Heart right ventricle (tissue), 16 donors: ENCODE results near the gene EZH1. TPM values are rescaled to one million over a fixed set of nuclear protein-coding genes. Genes with fewer than 3 reads are reported as not detected.

Source experiments
- ATAC-seq, 8 donors: fragments of 200-7000 bp; cut with Tn5 transposase; one replicate each; pipeline ENCODE4 v1.9.1; 2020; ENCODE audit warnings: mild to moderate bottlenecking in 8 of 8, moderate library complexity in 8 of 8, moderate number of reproducible peaks in 1 of 8
- DNase-seq, 2 donors: peaks; one replicate each; pipeline ENCODE4 v3.0.0-alpha.2; 2020
- H3K27ac ChIP-seq, 10 donors: fragments of 200-600 bp; sonication (generic) in 2 of 10; one replicate each; pipeline versions ENCODE4 v1.5.0 to v1.8.0; 2020 to 2022; ENCODE audit warnings: mild to moderate bottlenecking in 3 of 10
- H3K27me3 ChIP-seq, 7 donors: fragments of 200-600 bp; one replicate each; pipeline ENCODE4 v1.8.0; 2021 to 2022; ENCODE audit warnings: mild to moderate bottlenecking in 2 of 7
- H3K36me3 ChIP-seq, 9 donors: fragments of 200-600 bp; sonication (generic) in 1 of 9; one replicate each; pipeline versions ENCODE4 v1.5.0 to v1.8.0; 2020 to 2022; ENCODE audit warnings: mild to moderate bottlenecking in 2 of 9
- H3K4me1 ChIP-seq, 9 donors: fragments of 200-600 bp; sonication (generic) in 1 of 9; one replicate each; pipeline versions ENCODE4 v1.5.0 to v1.8.0; 2020 to 2022; ENCODE audit warnings: mild to moderate bottlenecking in 4 of 9
- H3K4me3 ChIP-seq, 10 donors: fragments of 200-600 bp; sonication (generic) in 2 of 10; one replicate each; pipeline versions ENCODE4 v1.5.0 to v1.8.0; 2020 to 2022; ENCODE audit warnings: mild to moderate bottlenecking in 7 of 10, moderate library complexity in 2 of 10
- H3K9me3 ChIP-seq, 11 donors: fragments of 200-600 bp in 10 of 11; sonication (generic) in 2 of 11; one replicate each; pipeline versions ENCODE4 v1.5.0 to v1.8.0; 2013 to 2022; ENCODE audit warnings: mild to moderate bottlenecking in 2 of 11, control low read depth in 1 of 11, moderate library complexity in 1 of 11
- WGBS, 2 donors: extraction: QIAGEN DNeasy Blood & Tissue Kit; methylation state at CpG; one replicate each; pipeline ENCODE4 v1.1.7; 2013; ENCODE audit warnings: inconsistent platforms in 1 of 2; 5-methylcytosine and 5-hydroxymethylcytosine counted together
- intact Hi-C, 10 donors: fragments of 100-400 bp; cut with DNase I; formaldehyde crosslinking; loops; one replicate each; pipeline versions ENCODE4 v1.11.1 to v1.14.2; 2022
- polyA plus RNA-seq, 2 donors: library from polyadenylated mRNA; stranded (reverse); fragments of 200-250 nt; gene quantifications; one replicate each; pipeline ENCODE4 v1.2.3, GENCODE V29; 2013
- total RNA-seq, 10 donors: library from RNA; stranded (reverse); fragmentation: NEBNext Ultra II Directional in 3 of 10; extraction: Animal tissue kit (Norgen Biotek cat#: 25700) in 3 of 10; gene quantifications; one replicate each; pipeline versions ENCODE4 v1.2.1 to v1.2.4, GENCODE V29; 2021 to 2023
- TF ChIP-seq, protein P1 (sequence below), 9 donors: fragments of 200-600 bp; sonication (generic) in 2 of 9; IDR thresholded peaks; one replicate each; pipeline versions ENCODE4 v1.5.0 to v1.8.0; 2021 to 2022; ENCODE audit warnings: antibody characterized with exemption in 9 of 9, mild to moderate bottlenecking in 5 of 9, moderate library complexity in 1 of 9
- donor health status: Arrhythmogenic right ventricular cardiomyopathy.
- donor health status: ischemic (EF 13 %, LVEDD 7.1; RV severe dilation, severe dysfunction).
- donor health status: healthy with polysubstance abuse.
- donor health status: DM: no; HTN: yes; CAD: no.
- donor health status: DM: no; HTN: no; CAD: no.
- donor health status: ischemic (EF 25% LVEDD 6.9; RV normal size, moderate dysfunction).
- donor health status: ischemic (EF 25% LVEDD 5.7; RV mildly dilated, moderate dysfunction).
- donor health status: healthy.
- donor health status: DM: yes; HTN: yes; CAD: no.
- donor health status: Ischemic cardiomyopathy.
- donor health status: ischemic (EF 35%, LVEDD 5.7; RV mildly dilated, moderate dysfunction).
- donor health status: nonischemic (EF 11% LVEDD 7.7; RV severe dilation, severe dysfunction).
- donor health status: DM: yes; HTN: yes; CAD: no.
- donor health status: PGD.
- donor health status: ischemic (EF 29% LVEDD 5.4; RV normal size, mild dysfunction).
- donor health status: nonischemic (EF 23%, LVEDD 6.1; RV moderate dilation, normal function).

Gene EZH1
- total and polyA plus RNA-seq, 12 donors: 16.0 to 50.5 (median 45.9) TPM

DNA sequence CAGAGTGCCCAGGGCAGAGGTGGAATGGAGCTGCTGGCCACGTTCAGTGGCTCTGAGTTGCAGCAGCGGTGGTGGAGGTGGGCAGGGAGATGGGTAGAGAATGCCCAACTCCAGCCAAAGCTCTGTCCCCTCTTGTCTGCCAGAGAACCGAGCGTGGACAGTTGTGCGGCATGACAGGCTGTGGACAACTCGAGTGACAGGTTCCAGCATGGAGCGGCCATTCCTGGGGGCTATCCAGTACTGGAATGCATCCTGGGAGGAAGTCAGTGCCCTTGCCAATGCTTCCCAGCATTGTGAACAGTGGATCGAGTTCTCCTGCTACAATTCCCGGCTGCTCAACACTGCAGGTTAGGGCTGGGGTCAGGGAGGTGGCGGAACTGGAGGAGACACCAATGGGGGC lies 54.2 kb downstream of the EZH1 start:
- TF ChIP-seq, protein P1, sequence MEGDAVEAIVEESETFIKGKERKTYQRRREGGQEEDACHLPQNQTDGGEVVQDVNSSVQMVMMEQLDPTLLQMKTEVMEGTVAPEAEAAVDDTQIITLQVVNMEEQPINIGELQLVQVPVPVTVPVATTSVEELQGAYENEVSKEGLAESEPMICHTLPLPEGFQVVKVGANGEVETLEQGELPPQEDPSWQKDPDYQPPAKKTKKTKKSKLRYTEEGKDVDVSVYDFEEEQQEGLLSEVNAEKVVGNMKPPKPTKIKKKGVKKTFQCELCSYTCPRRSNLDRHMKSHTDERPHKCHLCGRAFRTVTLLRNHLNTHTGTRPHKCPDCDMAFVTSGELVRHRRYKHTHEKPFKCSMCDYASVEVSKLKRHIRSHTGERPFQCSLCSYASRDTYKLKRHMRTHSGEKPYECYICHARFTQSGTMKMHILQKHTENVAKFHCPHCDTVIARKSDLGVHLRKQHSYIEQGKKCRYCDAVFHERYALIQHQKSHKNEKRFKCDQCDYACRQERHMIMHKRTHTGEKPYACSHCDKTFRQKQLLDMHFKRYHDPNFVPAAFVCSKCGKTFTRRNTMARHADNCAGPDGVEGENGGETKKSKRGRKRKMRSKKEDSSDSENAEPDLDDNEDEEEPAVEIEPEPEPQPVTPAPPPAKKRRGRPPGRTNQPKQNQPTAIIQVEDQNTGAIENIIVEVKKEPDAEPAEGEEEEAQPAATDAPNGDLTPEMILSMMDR (IDR thresholded peaks at IDR 0.05): no peak
- Histone ChIP-seq H3K4me1 (peaks cover 0 to 11% (median 0%) of the 10 kb centered on the region in 9 donors), H3K4me3 (no peak overlapping the region), H3K36me3 (peaks cover 0 to 100% (median 18%) of the 10 kb centered on the region in 9 donors), H3K27ac (peak overlapping the region in 3 of 10 donors; percentile 31 to 69 (median 44)), H3K9me3 (no peaks in the 10 kb centered on the region), H3K27me3 (no peaks in the 10 kb centered on the region)
- peak; percentile 18 to 84 (median 56) for ATAC-seq
- intact Hi-C loops: no loop called here
- WGBS, 2 donors: 55% methylated on average over 10 of the region's 10 CpGs
- DNase-seq: no peak

DNA sequence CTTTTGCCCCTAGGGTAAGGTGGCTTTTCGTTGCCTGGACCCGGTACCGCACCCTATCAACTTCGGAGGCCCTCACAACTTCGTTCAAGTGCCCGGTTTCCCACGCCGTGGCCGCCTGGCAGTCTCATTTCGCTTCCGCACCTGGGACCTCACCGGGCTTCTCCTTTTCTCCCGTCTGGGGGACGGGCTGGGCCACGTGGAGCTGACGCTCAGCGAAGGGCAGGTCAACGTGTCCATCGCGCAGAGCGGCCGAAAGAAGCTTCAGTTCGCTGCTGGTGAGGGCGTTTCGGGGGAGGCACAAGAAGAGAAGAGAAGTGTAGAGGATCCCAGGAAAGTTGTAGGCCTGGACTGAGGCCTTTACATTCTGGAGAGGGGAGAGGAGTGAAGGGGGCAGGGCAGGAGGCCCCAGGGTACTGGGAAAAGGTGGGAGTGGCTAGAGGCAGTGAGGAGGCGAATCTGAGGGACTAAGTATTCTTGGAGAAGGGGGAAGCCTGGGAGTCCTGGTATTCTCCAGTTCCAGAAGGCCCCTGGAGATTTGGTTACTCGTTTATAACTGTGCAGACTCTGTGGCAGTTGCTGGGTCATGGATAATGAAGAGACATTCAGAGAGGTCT lies 57.0 kb downstream of the EZH1 start:
- WGBS, 2 donors: 79 to 81% methylated on average over 27 of the region's 27 CpGs
- intact Hi-C loops: loop anchor here in 3 of 10 donors (10.0 kb wide), 3 partner anchors 73 to 113 kb away; partner anchors contain the start of gene PSMC3IP (in 1 of the 3)
- Histone ChIP-seq H3K4me1 (peaks cover 10 to 24% (median 15%) of the 10 kb centered on the region in 9 donors), H3K27me3 (peaks cover 0 to 14% (median 0%) of the 10 kb centered on the region in 7 donors), H3K9me3 (no peaks in the 10 kb centered on the region), H3K27ac (no peak overlapping the region), H3K4me3 (no peak overlapping the region), H3K36me3 (peaks cover 0 to 86% (median 17%) of the 10 kb centered on the region in 9 donors)
- TF ChIP-seq, protein P1 (IDR thresholded peaks at IDR 0.05): no peak
- no peak for DNase-seq
- ATAC-seq: no peak

DNA sequence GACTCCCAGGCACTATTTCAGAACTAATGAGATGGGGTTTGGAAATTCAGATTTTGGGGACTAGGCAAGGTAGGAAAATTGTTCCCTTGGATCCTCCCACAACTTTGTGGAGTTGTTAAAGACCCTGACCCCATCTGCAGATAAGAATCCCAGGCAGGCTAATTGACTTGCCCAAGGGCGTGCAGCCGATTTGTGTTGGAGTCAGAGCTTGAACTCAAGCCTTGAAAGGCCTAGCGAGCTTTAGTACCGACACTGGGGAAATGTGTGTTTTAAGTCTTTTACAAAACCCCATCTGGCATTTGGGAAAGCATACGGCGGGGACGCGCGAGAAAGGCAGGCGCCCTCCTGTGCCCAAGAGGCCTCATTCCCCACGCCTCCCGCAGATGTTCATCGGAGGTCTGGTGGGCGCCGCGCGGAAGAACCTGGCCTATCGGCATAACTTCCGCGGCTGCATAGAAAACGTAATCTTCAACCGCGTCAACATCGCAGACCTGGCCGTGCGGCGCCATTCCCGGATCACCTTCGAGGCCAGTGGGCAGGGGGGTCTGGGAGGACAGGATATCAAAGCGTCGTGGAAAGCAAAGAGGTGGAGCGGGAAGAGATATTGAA lies 58.2 kb downstream of the EZH1 start:
- TF ChIP-seq, protein P1 (IDR thresholded peaks at IDR 0.05): no peak
- Histone ChIP-seq H3K4me1 (peaks cover 16 to 36% (median 26%) of the 10 kb centered on the region in 9 donors), H3K27ac (no peak overlapping the region), H3K4me3 (no peak overlapping the region), H3K36me3 (peaks cover 0 to 74% (median 17%) of the 10 kb centered on the region in 9 donors), H3K9me3 (no peaks in the 10 kb centered on the region), H3K27me3 (peaks cover 0 to 26% (median 0%) of the 10 kb centered on the region in 7 donors)
- WGBS, 2 donors: 78 to 81% methylated on average over 32 of the region's 32 CpGs
- intact Hi-C loops: loop anchor here in 3 of 10 donors (10.0 kb wide), 3 partner anchors 72 to 112 kb away; partner anchors contain the start of gene PSMC3IP (in 1 of the 3)
- no peak for ATAC-seq
- DNase-seq: no peak

DNA sequence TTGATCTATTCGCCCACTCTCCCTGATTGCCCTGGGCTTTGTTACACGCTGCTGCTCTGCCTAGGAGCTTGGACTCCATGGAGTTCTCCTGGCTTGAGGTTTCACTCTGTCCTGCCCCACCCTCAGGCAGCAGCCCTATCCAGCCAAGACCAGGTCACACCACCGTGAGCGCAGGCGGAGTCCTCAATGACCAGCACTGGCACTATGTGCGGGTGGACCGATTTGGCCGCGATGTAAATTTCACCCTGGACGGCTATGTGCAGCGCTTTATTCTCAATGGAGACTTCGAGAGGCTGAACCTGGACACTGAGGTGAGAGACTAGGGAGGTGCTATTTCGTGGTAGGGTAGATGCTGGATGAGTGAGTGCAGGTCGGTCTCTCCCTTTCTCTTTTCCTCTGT lies 59.0 kb downstream of the EZH1 start:
- no peak overlapping the region for H3K4me3 ChIP-seq

More for the DNA sequence above, 59.0 kb downstream of the EZH1 start:
- TF ChIP-seq, protein P1 (IDR thresholded peaks at IDR 0.05): no peak
- H3K9me3 ChIP-seq: no peaks in the 10 kb centered on the region
- no peak for DNase-seq
- H3K27ac ChIP-seq: no peak overlapping the region
- ATAC-seq: no peak
- peaks cover 0 to 66% (median 17%) of the 10 kb centered on the region in 9 donors for H3K36me3 ChIP-seq
- 81 to 83% methylated on average over 14 of the region's 14 CpGs for WGBS, 2 donors
- H3K27me3 ChIP-seq: peaks cover 0 to 31% (median 0%) of the 10 kb centered on the region in 7 donors
- intact Hi-C loops: loop anchor here in 3 of 10 donors (10.0 kb wide), 3 partner anchors 71 to 111 kb away; partner anchors contain the start of gene PSMC3IP (in 1 of the 3)
- H3K4me1 ChIP-seq: peaks cover 16 to 42% (median 31%) of the 10 kb centered on the region in 9 donors
